ENCODE results near the gene TATDN2.
A peak's percentile ranks its signal among the peaks of the same experiment; 100 is the strongest.

TATDN2 gene

DNA sequence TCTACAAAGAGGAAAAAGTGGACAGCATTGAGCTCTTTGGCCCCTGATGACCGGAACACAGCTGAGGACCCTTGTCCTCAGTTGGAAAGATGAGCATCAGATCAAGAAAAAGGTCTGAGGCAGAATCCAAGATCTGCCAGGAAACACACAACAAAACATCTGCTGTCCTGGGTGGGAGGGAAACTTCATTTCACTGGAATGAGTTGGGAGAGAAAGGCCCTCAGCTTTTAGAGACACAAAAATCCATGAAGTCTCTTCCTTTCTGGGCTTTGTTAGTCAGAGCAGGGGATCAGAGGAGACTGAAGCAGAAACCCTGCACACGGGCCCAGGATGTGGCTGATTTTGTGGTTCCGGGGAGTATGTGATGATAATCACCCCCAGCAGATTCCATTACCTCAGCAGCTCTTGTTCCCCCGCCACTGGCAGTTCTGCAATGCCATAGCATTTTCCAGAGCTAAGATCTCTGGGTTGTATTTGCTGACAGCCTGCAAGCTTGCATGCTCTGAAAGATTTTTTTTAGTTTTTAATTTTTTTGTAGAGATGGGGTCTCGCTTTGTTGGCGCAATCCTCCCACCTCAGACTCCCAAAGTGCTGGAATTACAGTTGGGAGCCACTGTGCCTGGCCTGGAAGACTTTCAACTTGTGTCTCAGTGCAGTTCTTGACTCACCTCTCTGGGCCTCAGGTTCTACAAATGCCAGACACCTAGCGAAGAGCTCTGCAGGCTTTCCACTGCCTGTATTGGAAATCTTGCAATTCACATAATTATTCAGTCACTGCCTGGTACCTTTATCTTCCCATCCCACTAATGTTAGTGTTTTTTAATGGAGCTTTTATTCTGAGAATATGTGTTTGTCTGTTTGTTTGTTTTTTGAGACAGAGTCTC, 5.8 kb upstream of the TATDN2 start:
- Mint-ChIP-seq H3K4me1 (peaks cover 9% of the 10 kb centered on the region), H3K36me3 (ENCODE audit: low read depth) (no peaks in the 10 kb centered on the region), H3K4me3 (no peak overlapping the region), H3K9me3 (peaks cover 2% of the 10 kb centered on the region), H3K27ac (peak overlapping the region; percentile 56 to 87 (median 83)), H3K27me3 (ENCODE audit: low read depth) (no peaks in the 10 kb centered on the region)
- TF ChIP-seq, protein P1, sequence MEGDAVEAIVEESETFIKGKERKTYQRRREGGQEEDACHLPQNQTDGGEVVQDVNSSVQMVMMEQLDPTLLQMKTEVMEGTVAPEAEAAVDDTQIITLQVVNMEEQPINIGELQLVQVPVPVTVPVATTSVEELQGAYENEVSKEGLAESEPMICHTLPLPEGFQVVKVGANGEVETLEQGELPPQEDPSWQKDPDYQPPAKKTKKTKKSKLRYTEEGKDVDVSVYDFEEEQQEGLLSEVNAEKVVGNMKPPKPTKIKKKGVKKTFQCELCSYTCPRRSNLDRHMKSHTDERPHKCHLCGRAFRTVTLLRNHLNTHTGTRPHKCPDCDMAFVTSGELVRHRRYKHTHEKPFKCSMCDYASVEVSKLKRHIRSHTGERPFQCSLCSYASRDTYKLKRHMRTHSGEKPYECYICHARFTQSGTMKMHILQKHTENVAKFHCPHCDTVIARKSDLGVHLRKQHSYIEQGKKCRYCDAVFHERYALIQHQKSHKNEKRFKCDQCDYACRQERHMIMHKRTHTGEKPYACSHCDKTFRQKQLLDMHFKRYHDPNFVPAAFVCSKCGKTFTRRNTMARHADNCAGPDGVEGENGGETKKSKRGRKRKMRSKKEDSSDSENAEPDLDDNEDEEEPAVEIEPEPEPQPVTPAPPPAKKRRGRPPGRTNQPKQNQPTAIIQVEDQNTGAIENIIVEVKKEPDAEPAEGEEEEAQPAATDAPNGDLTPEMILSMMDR (IDR thresholded peaks at IDR 0.05; ENCODE audit: unreplicated experiment in 3 of 3), result no peak

DNA sequence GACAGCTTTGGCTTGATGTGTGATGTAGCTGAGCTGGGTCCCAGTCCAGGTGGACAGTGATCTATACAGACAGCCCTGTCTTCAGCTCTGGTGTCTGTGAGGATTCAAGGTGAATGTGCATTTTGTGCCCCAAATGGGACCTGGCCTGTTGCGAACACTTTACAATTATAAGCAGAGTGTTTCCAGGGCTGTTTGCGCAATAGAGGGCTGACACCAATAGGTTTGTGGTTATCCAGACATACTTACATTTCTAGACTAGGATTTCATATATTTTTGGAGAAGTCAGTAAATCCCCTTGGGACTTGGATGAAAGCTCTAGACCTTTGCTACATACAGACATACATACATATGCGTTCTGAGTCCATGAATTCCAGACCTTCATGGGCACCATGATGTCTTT, 4.2 kb upstream of the TATDN2 start:
- TF ChIP-seq, protein P1 (IDR thresholded peaks at IDR 0.05; ENCODE audit: unreplicated experiment in 3 of 3), result no peak
- Mint-ChIP-seq H3K4me1 (peaks cover 18% of the 10 kb centered on the region), H3K4me3 (no peak overlapping the region), H3K36me3 (ENCODE audit: low read depth) (no peaks in the 10 kb centered on the region), H3K27me3 (ENCODE audit: low read depth) (peaks cover 3% of the 10 kb centered on the region), H3K9me3 (peaks cover 2% of the 10 kb centered on the region), H3K27ac (no peak overlapping the region)

DNA sequence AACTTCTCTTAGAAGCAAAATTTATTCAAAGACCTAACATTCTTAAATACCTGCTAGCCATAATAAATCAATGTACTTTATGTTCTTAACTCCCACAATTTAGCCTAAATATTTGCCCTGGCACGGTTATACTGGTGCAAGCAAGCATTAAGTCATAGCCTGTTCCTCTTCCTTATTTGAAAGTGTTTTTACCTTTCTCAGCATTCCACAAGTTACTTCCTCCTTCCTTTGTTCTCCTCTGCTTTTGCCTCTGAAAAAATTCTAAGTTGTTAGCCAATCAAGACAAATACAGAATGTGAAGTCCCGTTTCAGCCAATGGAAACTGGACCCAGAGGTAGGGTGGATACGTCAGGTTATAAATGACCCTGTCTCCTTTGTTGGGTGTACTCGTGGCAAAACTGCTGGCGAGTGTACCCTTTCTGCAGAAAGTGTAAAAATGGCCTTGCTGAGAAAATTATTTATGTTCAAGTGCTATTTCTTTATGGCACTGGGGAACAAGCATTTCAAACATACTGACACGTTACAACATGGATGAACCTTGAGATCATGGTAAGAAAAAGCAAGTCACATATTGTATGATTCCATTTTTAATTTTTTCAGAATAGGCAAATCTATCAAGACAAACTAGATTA, 3.1 kb upstream of the TATDN2 start:
- Mint-ChIP-seq H3K36me3 (ENCODE audit: low read depth) (peaks cover under 1% of the 10 kb centered on the region), H3K27me3 (ENCODE audit: low read depth) (peaks cover 3% of the 10 kb centered on the region), H3K9me3 (peaks cover 2% of the 10 kb centered on the region), H3K4me3 (no peak overlapping the region), H3K27ac (no peak overlapping the region), H3K4me1 (peaks cover 28% of the 10 kb centered on the region)
- TF ChIP-seq, protein P1 (IDR thresholded peaks at IDR 0.05; ENCODE audit: unreplicated experiment in 3 of 3), result no peak

DNA sequence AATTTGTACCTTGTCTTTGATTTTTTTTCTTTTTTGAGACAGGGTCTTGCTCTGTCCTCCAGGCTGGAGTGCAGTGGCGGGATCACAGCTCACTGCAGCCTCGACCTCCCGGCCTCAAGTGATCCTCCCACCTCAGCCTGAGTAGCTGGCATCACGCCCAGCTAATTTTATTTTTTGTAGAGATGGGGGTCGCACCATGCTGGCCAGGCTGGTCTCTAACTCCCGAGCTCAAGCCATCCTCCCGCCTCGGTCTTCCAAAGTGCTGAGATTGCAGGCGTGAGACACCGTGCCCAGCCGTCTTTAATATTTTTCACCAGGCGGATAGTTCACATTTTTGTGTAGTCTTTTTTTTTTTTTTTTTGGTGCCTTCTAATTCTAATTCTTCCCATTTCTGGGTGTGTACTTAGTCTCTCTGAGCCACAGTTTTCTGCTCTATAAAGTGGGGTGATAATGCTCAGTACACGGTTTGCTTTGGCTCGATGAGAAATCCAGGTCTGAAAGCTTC, 528 bp upstream of the TATDN2 start:
- H3K27ac Mint-ChIP-seq, result peak overlapping the region; percentile 63 to 95 (median 89)
- H3K27me3 Mint-ChIP-seq (ENCODE audit: low read depth), result peaks cover 3% of the 10 kb centered on the region
- peak overlapping the region; percentile 85 to 90 (median 89) for H3K4me3 Mint-ChIP-seq
- H3K4me1 Mint-ChIP-seq, result peaks cover 30% of the 10 kb centered on the region
- peaks cover 2% of the 10 kb centered on the region for H3K9me3 Mint-ChIP-seq
- TF ChIP-seq, protein P1 (IDR thresholded peaks at IDR 0.05; ENCODE audit: unreplicated experiment in 3 of 3), result no peak
- H3K36me3 Mint-ChIP-seq (ENCODE audit: low read depth), result peaks cover 16% of the 10 kb centered on the region

DNA sequence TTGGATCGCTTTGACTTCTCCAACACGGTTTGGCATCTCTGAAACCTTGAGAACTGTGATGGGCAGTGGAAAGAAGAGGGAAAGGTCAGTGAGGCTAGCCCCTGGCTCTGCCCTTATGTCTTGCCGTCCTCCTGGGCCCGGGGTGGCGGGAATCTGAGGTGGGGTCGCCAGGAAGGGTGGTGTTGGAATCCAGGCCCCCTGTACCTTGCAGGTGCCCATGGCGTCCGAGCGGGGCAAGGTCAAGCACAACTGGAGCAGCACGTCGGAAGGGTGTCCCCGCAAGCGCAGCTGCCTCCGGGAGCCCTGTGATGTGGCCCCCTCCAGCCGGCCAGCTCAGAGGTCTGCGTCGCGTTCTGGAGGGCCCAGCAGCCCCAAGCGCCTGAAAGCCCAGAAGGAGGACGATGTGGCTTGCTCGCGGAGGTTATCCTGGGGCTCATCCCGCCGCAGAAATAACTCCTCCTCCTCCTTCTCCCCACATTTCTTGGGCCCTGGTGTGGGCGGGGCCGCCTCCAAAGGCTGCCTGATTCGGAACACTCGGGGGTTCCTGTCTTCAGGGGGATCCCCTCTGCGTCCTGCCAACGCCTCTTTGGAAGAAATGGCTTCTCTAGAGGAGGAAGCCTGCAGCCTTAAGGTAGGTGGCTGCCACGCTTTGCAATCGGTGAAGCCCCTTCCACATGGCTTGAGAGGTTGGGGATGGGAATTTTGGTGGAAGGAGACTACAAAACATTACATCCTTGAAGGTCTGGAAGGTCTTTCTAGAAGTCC, 907 bp downstream of the TATDN2 start:
- peak overlapping the region; percentile 37 to 88 (median 56) for H3K27ac Mint-ChIP-seq

More for the DNA sequence above, 907 bp downstream of the TATDN2 start:
- H3K9me3 Mint-ChIP-seq, result peaks cover 2% of the 10 kb centered on the region
- H3K36me3 Mint-ChIP-seq (ENCODE audit: low read depth), result peaks cover 29% of the 10 kb centered on the region
- H3K4me1 Mint-ChIP-seq, result peaks cover 30% of the 10 kb centered on the region
- TF ChIP-seq, protein P1 (IDR thresholded peaks at IDR 0.05; ENCODE audit: unreplicated experiment in 3 of 3), result no peak
- peaks cover 3% of the 10 kb centered on the region for H3K27me3 Mint-ChIP-seq (ENCODE audit: low read depth)
- H3K4me3 Mint-ChIP-seq, result peak overlapping the region; percentile 91 to 98 (median 97)

Data from nephron (organoid).